ENCODE results near the gene PPP2R2B. TPM values are rescaled to one million over a fixed set of nuclear protein-coding genes. Genes with fewer than 3 reads are reported as not detected.

PPP2R2B gene
- polyA plus RNA-seq, 1 donor (not counting 4 experiments of a cell fraction or from before 2014, with no cell fraction given) = 0.33 TPM

DNA sequence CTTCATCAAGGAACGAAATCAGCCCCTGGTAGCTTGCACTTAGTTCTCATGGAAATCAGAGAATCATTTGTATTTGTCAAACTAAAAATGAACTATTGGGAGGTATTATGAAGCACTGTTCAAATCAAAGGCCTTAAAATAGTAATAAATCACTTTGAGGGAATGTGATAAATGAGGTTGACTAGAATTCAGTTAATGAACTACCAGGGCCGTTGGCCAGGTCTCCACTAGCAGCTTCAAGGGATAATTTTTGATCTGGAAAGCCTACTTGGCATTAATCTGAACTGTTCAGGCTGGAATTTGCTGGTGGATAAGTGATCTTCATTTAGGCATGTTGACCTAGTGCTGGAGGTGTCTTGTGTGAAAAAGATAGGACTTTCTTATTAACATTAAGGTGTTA, 286.2 kb downstream of the PPP2R2B start:
- H3K27me3 ChIP-seq (ENCODE audit: control insufficient read depth, extremely low read depth, insufficient read depth, low read length) = no peaks in the 10 kb centered on the region
- H3K4me2 ChIP-seq (ENCODE audit: control insufficient read depth, extremely low read depth, insufficient read depth, low read depth, low read length) = no peak overlapping the region
- no peaks in the 10 kb centered on the region for H4K20me1 ChIP-seq (ENCODE audit: control insufficient read depth, extremely low read depth, insufficient read depth, low read length)
- H3K4me3 ChIP-seq (ENCODE audit: control insufficient read depth in 2 of 3, extremely low read depth in 1 of 3, insufficient read depth in 2 of 3, low read depth in 1 of 3, low read length in 3 of 3) = no peak overlapping the region
- FAIRE-seq = no peak
- H2AFZ ChIP-seq (ENCODE audit: control insufficient read depth, low read length) = no peak overlapping the region
- no peaks in the 10 kb centered on the region for H3K4me1 ChIP-seq (ENCODE audit: control insufficient read depth, extremely low read depth, insufficient read depth, low read length)
- dilution Hi-C loops (cut with MboI; ENCODE audit: extremely low pct_ligation_motif_present, low sequenced_read_pairs) = no loop called here
- H3K36me3 ChIP-seq (ENCODE audit: control insufficient read depth in 2 of 2, extremely low read depth in 1 of 2, insufficient read depth in 2 of 2, low read length in 2 of 2) = no peaks in the 10 kb centered on the region
- no peak overlapping the region for H3K27ac ChIP-seq (ENCODE audit: control insufficient read depth, insufficient read depth, low read length)
- H3K9me1 ChIP-seq (ENCODE audit: control insufficient read depth, extremely low read depth, insufficient read depth, low read length) = no peaks in the 10 kb centered on the region
- no peaks in the 10 kb centered on the region for H3K9me3 ChIP-seq (ENCODE audit: control insufficient read depth, low read depth, low read length)
- no peaks in the 10 kb centered on the region for H3K79me2 ChIP-seq (ENCODE audit: control insufficient read depth, insufficient read depth, low read length)
- H3K9ac ChIP-seq (ENCODE audit: control insufficient read depth, extremely low read depth, insufficient read depth, low read length) = no peak overlapping the region
- no peak for DNase-seq (ENCODE audit: low read depth, low spot score)
- TF ChIP-seq CTCF (optimal IDR thresholded peaks at IDR 0.05 in 1 of 3, IDR thresholded peaks at IDR 0.05 in 1 of 3, conservative IDR thresholded peaks at IDR 0.05 in 1 of 3; ENCODE audit: extremely low read depth in 1 of 3, insufficient read depth in 2 of 3, low read length in 3 of 3) (no peak), EZH2 (IDR thresholded peaks at IDR 0.05; ENCODE audit: low read length) (no peak)

- no peak overlapping the region for H3K9ac ChIP-seq (ENCODE audit: control insufficient read depth, extremely low read depth, insufficient read depth, low read length)
- TF ChIP-seq EZH2 (IDR thresholded peaks at IDR 0.05; ENCODE audit: low read length) (no peak), CTCF (optimal IDR thresholded peaks at IDR 0.05 in 1 of 3, IDR thresholded peaks at IDR 0.05 in 1 of 3, conservative IDR thresholded peaks at IDR 0.05 in 1 of 3; ENCODE audit: extremely low read depth in 1 of 3, insufficient read depth in 2 of 3, low read length in 3 of 3) (no peak)
- H3K9me1 ChIP-seq (ENCODE audit: control insufficient read depth, extremely low read depth, insufficient read depth, low read length) = no peaks in the 10 kb centered on the region
- H3K36me3 ChIP-seq (ENCODE audit: control insufficient read depth in 2 of 2, extremely low read depth in 1 of 2, insufficient read depth in 2 of 2, low read length in 2 of 2) = no peaks in the 10 kb centered on the region
- no peak overlapping the region for H3K27ac ChIP-seq (ENCODE audit: control insufficient read depth, insufficient read depth, low read length)
- no peak overlapping the region for H3K4me3 ChIP-seq (ENCODE audit: control insufficient read depth in 2 of 3, extremely low read depth in 1 of 3, insufficient read depth in 2 of 3, low read depth in 1 of 3, low read length in 3 of 3)
- no peaks in the 10 kb centered on the region for H3K27me3 ChIP-seq (ENCODE audit: control insufficient read depth, extremely low read depth, insufficient read depth, low read length)
- H2AFZ ChIP-seq (ENCODE audit: control insufficient read depth, low read length) = no peak overlapping the region
- FAIRE-seq = no peak
- H3K4me1 ChIP-seq (ENCODE audit: control insufficient read depth, extremely low read depth, insufficient read depth, low read length) = no peaks in the 10 kb centered on the region
- H3K4me2 ChIP-seq (ENCODE audit: control insufficient read depth, extremely low read depth, insufficient read depth, low read depth, low read length) = no peak overlapping the region
- no peak for DNase-seq (ENCODE audit: low read depth, low spot score)
- no peaks in the 10 kb centered on the region for H3K9me3 ChIP-seq (ENCODE audit: control insufficient read depth, low read depth, low read length)
- dilution Hi-C loops (cut with MboI; ENCODE audit: extremely low pct_ligation_motif_present, low sequenced_read_pairs) = no loop called here
- H3K79me2 ChIP-seq (ENCODE audit: control insufficient read depth, insufficient read depth, low read length) = no peaks in the 10 kb centered on the region
- H4K20me1 ChIP-seq (ENCODE audit: control insufficient read depth, extremely low read depth, insufficient read depth, low read length) = no peaks in the 10 kb centered on the region
Observed at GRCh38 chr5:146589028-146589345, 289.6 kb downstream of the PPP2R2B start.
